Endodermal cell (in vitro differentiated cells): ENCODE results near the gene MRPL11. TPM values are rescaled to one million over a fixed set of nuclear protein-coding genes. Genes with fewer than 3 reads are reported as not detected.

Experiments used
- DNase-seq: peaks from one replicate; pipeline ENCODE4 v3.0.0-alpha.2; 2017
- H3K27ac ChIP-seq: 2 replicates; pipeline ENCODE4 v1.5.1; 2013; ENCODE audit warnings: mild to moderate bottlenecking, low read depth, low read length, moderate library complexity
- H3K27me3 ChIP-seq: 2 replicates; pipeline ENCODE4 v1.6.1; 2013; ENCODE audit warnings: mild to moderate bottlenecking, low read length, moderate library complexity; ENCODE audit not compliant: insufficient read depth, control insufficient read depth, poor library complexity, severe bottlenecking
- H3K36me3 ChIP-seq: 2 replicates; pipeline ENCODE4 v1.7.0; 2013; ENCODE audit warnings: mild to moderate bottlenecking, low read length, moderate library complexity; ENCODE audit not compliant: control insufficient read depth, insufficient read depth
- H3K4me1 ChIP-seq: one replicate; pipeline ENCODE4 v1.7.0; 2013; ENCODE audit warnings: low read length; ENCODE audit not compliant: control insufficient read depth, insufficient read depth
- H3K4me3 ChIP-seq: 2 replicates; pipeline ENCODE4 v1.5.1; 2013; ENCODE audit warnings: mild to moderate bottlenecking, low read length, moderate library complexity
- H3K9ac ChIP-seq: 2 replicates; pipeline ENCODE4 v1.6.1; 2013; ENCODE audit warnings: mild to moderate bottlenecking, low read length, moderate library complexity; ENCODE audit not compliant: poor library complexity, severe bottlenecking; ENCODE audit errors: extremely low read depth
- H3K9me3 ChIP-seq: 2 replicates; pipeline ENCODE4 v1.6.1; 2013; ENCODE audit warnings: mild to moderate bottlenecking, low read length, moderate library complexity; ENCODE audit not compliant: control insufficient read depth
- H3K27ac Mint-ChIP-seq: 2 replicates; pipeline ENCODE4 v1.8.0; 2020; ENCODE audit warnings: mixed read lengths
- H3K27me3 Mint-ChIP-seq: 2 replicates; pipeline ENCODE4 v1.8.0; 2021; ENCODE audit warnings: mild to moderate bottlenecking, mixed read lengths; ENCODE audit not compliant: insufficient read depth
- H3K36me3 Mint-ChIP-seq: 2 replicates; pipeline ENCODE4 v1.8.0; 2020; ENCODE audit warnings: low read depth, mixed read lengths
- H3K4me1 Mint-ChIP-seq: 2 replicates; pipeline ENCODE4 v1.8.0; 2020; ENCODE audit warnings: mixed read lengths
- H3K4me3 Mint-ChIP-seq: 2 replicates; pipeline ENCODE4 v1.8.0; 2020; ENCODE audit warnings: mild to moderate bottlenecking, moderate library complexity, mixed read lengths
- H3K9me3 Mint-ChIP-seq: 2 replicates; pipeline ENCODE4 v1.8.0; 2020; ENCODE audit warnings: mild to moderate bottlenecking, mixed read lengths
- WGBS, 2 experiments: methylation state at CpG; one replicate each; pipeline versions ENCODE4 v1.1.5 to v1.1.7; 2013; ENCODE audit warnings: missing lambda C conversion rate in 2 of 2, mixed read lengths in 1 of 2; ENCODE audit not compliant: insufficient coverage in 1 of 2, insufficient read length in 1 of 2; 5-methylcytosine and 5-hydroxymethylcytosine counted together
- total RNA-seq, 2 donors: library from RNA; stranded (reverse); fragmentation: NEBNext Ultra II Directional in 1 of 2; extraction: Animal tissue kit (Norgen Biotek cat#: 25700) in 1 of 2; gene quantifications; 2 replicates in 1 of 2; 3 replicates in 1 of 2; pipeline ENCODE4 v1.2.1, GENCODE V29; 2021
- TF ChIP-seq, protein P1 (sequence below): fragments of 200-600 bp; sonication (generic); conservative IDR thresholded peaks from 2 replicates; pipeline ENCODE4 v1.5.0; 2021; ENCODE audit warnings: antibody characterized with exemption, mild to moderate bottlenecking

Gene MRPL11
- total RNA-seq, 2 donors from 2014 or later, result 84.5 to 111 TPM

DNA sequence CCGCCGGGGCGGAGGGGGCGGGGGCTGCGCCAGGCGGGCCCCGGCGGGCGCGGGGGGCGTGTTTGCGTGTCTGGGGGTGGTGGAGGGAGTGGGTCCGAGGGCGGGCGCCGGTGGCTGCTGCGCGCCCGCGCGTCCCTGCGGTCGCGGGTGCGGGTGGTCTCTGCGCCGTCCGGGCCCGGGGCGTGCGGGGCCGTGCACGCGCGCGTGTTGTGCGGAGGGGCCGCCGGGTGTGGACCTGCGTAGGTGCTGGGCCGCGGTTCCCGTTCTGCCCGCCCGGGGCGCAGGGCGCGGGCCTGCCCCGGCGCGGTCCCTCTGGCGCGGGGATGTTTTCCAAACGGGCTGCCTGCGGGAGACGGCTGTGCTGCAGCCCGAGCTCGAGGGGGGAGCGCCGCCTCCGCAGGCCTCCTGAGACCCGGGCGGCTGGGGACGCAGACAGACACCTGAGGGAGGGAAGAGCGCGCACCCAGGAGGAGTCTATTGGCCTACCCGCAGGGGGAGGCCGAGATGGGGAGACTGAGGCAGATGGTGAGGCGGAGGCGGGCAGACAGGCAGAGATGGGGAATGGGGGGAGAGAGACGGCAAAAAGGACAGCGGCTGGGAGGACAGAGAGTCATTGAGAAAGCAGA is 28.5 kb upstream of the MRPL11 start:
- no peaks in the 10 kb centered on the region for H3K36me3 Mint-ChIP-seq
- WGBS, 2 experiments, result 4 to 14% methylated on average over 16 to 62 of the region's 72 CpGs
- peak overlapping the region; percentile 41 for H3K9ac ChIP-seq
- no peaks in the 10 kb centered on the region for H3K27me3 ChIP-seq
- DNase-seq, result no peak
- TF ChIP-seq, protein P1, sequence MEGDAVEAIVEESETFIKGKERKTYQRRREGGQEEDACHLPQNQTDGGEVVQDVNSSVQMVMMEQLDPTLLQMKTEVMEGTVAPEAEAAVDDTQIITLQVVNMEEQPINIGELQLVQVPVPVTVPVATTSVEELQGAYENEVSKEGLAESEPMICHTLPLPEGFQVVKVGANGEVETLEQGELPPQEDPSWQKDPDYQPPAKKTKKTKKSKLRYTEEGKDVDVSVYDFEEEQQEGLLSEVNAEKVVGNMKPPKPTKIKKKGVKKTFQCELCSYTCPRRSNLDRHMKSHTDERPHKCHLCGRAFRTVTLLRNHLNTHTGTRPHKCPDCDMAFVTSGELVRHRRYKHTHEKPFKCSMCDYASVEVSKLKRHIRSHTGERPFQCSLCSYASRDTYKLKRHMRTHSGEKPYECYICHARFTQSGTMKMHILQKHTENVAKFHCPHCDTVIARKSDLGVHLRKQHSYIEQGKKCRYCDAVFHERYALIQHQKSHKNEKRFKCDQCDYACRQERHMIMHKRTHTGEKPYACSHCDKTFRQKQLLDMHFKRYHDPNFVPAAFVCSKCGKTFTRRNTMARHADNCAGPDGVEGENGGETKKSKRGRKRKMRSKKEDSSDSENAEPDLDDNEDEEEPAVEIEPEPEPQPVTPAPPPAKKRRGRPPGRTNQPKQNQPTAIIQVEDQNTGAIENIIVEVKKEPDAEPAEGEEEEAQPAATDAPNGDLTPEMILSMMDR, result peak; percentile 64
- peaks cover 16% of the 10 kb centered on the region for H3K27me3 Mint-ChIP-seq
- no peaks in the 10 kb centered on the region for H3K36me3 ChIP-seq
- peak overlapping the region; percentile 85 for H3K4me3 ChIP-seq
- peak overlapping the region; percentile 76 for H3K4me3 Mint-ChIP-seq
- peaks cover 4% of the 10 kb centered on the region for H3K4me1 Mint-ChIP-seq
- peaks cover 16% of the 10 kb centered on the region for H3K9me3 ChIP-seq
- no peak overlapping the region for H3K27ac ChIP-seq
- H3K9me3 Mint-ChIP-seq, result peaks cover 14% of the 10 kb centered on the region
- no peak overlapping the region for H3K27ac Mint-ChIP-seq
- no peaks in the 10 kb centered on the region for H3K4me1 ChIP-seq

DNA sequence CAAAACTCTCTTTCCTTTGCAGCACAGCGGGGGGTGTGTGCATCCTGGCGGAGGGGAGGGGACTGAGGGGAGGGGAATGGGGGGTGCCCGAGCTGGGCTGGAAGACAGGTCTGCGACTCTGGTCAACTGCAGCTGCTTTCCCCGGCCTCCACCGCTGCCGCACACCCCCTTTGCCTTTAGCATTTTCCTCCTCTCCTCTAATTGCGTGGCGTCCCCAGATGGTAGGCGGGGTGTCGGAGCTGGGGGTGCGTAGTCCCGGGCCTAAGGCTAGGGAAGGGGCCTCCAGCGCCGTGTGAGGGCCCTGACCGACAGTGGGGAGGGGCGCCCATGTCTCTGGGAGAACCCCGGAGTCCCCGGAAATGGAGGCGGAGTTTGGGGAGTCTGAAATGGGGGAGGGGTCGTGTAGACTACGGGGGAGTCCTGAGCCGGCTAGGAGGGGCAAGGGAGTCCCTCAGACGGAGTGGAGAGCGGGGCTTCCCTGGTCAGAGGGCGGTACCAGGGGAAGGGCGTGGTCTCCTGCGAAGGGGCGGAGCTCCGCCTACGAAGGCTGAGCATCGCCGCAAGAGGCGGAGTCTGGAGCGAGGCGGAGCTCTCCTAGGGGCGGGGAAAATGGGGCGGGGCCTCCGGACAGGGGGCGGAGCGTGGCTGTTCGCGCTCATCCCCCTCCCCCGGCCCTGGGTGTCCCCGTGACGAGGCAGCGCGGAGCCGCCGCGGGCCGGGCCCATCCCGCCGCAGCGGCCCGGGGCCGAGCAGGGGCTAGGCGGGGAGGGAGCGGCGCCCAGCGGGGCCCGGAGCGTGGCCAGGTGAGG is 27.8 kb upstream of the MRPL11 start, which contains the start of gene PELI3:
Gene PELI3 (plus strand): TSS at position 681 of the 809 bp plus-strand sequence. CDS start 1,224 bp downstream, outside the sequence.
- DNase-seq, result peak; percentile 99
- no peaks in the 10 kb centered on the region for H3K27me3 ChIP-seq
- Mint-ChIP-seq H3K36me3 (no peaks in the 10 kb centered on the region), H3K4me1 (peaks cover 4% of the 10 kb centered on the region), H3K4me3 (peak within 1 kb of the TSS; percentile 76), H3K27ac (peak within 1 kb of the TSS; percentile 89), H3K9me3 (peaks cover 14% of the 10 kb centered on the region), H3K27me3 (peaks cover 16% of the 10 kb centered on the region)
- TF ChIP-seq, protein P1, result no peak
- peak within 1 kb of the TSS; percentile 85 for H3K4me3 ChIP-seq
- no peaks in the 10 kb centered on the region for H3K36me3 ChIP-seq
- WGBS, 2 experiments, result 2 to 7% methylated on average over 3 to 60 of the region's 63 CpGs
- H3K9ac ChIP-seq, result peak within 1 kb of the TSS; percentile 41
- peaks cover 18% of the 10 kb centered on the region for H3K9me3 ChIP-seq
- no peaks in the 10 kb centered on the region for H3K4me1 ChIP-seq
- H3K27ac ChIP-seq, result no peak within 1 kb of the TSS

DNA sequence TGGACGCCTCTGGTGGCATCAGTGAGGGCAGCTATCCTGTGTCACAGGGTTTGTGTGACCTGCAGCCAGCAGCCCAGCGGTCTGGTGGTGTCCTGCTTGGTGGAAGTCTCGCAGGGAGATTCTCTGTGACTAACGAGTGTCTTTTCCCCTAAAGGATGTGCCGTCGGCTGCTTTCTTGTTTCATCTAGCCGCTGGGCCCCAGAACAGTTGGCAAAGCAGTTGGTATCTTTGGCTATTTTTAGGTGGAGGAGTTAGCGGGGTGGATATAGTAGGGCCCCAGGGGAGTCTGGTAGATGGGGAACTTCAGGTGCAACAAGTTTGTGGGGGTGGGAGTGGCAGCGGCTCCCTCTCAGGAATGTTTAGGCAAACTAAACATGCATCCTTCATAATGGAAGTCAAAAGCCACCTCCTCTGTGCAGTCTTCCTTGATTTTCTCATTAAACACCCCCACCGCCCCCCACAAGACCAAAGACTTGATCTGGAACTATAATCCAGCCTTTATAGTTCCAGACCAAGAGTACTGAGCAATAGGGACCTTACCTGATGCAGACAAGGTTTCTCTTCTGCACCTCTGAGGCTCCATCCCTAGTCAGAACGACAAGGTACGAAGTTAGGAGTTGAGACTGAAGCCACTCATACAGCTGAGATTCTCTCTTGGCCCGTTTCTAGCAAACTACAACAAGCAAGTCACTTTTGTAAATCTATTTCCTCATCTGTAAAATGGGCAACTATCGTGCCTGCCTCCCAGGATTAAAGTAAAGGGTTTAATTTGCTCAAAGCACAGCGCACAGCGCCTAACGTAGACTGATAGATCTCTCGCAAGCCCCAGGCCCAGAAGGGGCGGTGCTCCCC is 27.0 kb upstream of the MRPL11 start:
- Mint-ChIP-seq H3K9me3 (peaks cover 14% of the 10 kb centered on the region), H3K27me3 (peaks cover 16% of the 10 kb centered on the region), H3K4me1 (peaks cover 4% of the 10 kb centered on the region), H3K36me3 (no peaks in the 10 kb centered on the region), H3K27ac (no peak overlapping the region), H3K4me3 (peak overlapping the region; percentile 76)
- Histone ChIP-seq H3K9ac (no peak overlapping the region), H3K36me3 (no peaks in the 10 kb centered on the region), H3K4me3 (peak overlapping the region; percentile 82), H3K9me3 (peaks cover 22% of the 10 kb centered on the region), H3K27me3 (no peaks in the 10 kb centered on the region), H3K4me1 (no peaks in the 10 kb centered on the region), H3K27ac (no peak overlapping the region)
- 71 to 77% methylated on average over 13 to 19 of the region's 19 CpGs for WGBS, 2 experiments
- no peak for DNase-seq
- TF ChIP-seq, protein P1, result no peak
